DMS114 treated with DMSO at 0.1 percent for 48 hours (cell line): ENCODE data around the gene NINJ2.
"Not testable (repeated sequence)": the region's sequence is repeated elsewhere in the genome, so short reads cannot be mapped to it uniquely, and the experiment has no call there.

Experiments
- DNase-seq: peaks from one replicate; lab custom pipeline; 2025; ENCODE audit not compliant: unreplicated experiment; lab: John Stamatoyannopoulos, UW

The NINJ2 gene, protein sequence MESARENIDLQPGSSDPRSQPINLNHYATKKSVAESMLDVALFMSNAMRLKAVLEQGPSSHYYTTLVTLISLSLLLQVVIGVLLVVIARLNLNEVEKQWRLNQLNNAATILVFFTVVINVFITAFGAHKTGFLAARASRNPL

GRCh38 chr12:663293-663871 lies at the start of gene NINJ2:
Gene NINJ2, minus strand, starts transcription at chr12:663445. Its CDS starts 85 bp downstream, at chr12:663360.
- no peak for DNase-seq

GRCh38 chr12:712172-712863 lies 49.1 kb upstream of the NINJ2 start:
- DNase-seq, result no peak

- no peak for DNase-seq
Observed at GRCh38 chr12:709455-710020, 46.3 kb upstream of the NINJ2 start.

DNA sequence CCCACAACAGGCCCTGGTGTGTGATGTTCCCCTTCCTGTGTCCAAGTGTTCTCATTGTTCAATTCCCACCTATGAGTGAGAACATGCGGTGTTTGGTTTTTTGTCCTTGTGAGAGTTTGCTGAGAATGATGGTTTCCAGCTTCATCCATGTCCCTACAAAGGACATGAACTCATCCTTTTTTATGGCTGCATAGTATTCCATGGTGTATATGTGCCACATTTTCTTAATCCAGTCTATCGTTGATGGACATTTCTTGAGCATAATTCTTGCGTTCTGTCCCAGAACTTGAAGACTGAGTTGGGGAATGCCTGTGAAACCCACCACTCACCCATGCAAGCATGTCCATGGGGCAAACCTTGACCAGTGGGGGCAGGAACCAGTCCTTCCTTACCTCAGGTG lies 44.8 kb upstream of the NINJ2 start:
- not testable (repeated sequence) for DNase-seq

DNA sequence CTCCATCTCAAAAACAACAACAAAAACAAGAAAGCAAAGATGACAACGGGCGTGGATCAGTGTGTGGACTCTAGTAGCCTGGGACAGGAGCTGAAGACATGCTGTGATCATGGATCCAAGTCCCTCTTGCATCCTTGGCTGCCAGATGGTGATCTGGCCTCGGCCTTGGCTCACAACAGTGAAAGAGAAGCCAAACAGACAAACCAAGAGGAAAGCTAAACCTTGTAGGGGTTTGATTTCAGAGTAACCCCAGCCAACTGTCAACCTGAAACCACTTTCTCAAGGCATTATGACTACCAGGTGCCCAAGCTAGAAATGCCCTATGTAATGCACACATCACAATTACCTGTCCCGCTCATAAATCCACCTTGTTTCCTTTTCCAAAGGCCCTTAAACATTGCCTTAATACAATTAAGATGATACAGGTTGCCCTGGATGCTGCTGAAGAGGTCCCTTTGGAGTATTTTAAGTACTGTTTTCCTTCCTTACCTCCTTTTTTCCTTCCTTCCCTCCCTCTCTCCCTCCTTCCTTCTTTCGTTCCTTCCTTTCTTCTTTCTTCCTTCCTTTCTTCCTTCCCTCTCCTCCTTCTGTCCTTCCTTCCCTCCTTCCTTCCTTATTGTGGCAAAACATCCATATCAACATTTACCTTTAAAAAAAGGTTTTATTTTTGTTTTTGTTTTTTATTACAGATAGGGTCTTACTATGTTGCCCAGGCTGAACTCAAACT lies 41.4 kb upstream of the NINJ2 start:
- DNase-seq, result no peak

- no peak for DNase-seq
Observed at GRCh38 chr12:701896-702539, 38.8 kb upstream of the NINJ2 start.

GRCh38 chr12:700016-700415 lies 36.8 kb upstream of the NINJ2 start:
- no peak for DNase-seq

DNA sequence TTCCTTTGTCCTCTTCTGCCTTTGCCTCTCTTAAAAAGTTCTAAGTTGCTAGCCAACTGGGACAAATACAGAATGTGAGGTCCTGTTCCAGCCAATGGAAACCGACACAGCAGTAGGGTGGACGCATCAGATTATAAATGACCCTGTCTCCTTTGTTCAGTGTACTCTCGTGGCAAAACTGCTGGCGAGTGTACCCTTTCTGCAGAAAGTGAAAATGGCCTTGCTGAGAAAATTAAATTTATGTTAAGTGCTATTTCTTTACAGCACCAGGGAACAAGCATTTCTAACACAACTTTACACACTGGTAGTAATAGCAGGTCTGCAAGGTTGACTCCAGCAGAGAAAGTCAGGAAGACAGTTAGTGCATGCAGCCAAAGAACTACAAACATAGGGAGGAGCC lies 35.0 kb upstream of the NINJ2 start:
- DNase-seq, result not testable (repeated sequence)

DNA sequence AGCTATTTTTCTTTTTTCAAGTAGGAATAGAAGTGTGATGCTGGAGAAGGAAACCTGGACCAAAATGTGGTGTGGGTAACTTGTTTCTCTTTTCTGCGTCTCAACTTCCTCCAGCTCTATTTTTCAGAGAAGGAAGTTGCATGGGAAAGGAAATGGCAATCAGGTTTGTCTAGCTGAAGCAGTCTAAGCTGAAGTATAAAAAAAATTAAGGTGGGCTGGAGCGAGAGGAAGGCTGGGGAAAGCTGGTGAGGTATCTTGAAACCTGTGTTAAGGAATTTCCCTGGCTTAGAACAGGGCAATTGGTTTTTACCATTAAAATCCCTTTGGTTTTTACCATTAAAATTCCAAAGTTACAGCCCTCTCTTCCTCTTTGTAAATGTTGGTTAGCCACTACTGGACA lies 34.2 kb upstream of the NINJ2 start:
- DNase-seq, result no peak

DNA sequence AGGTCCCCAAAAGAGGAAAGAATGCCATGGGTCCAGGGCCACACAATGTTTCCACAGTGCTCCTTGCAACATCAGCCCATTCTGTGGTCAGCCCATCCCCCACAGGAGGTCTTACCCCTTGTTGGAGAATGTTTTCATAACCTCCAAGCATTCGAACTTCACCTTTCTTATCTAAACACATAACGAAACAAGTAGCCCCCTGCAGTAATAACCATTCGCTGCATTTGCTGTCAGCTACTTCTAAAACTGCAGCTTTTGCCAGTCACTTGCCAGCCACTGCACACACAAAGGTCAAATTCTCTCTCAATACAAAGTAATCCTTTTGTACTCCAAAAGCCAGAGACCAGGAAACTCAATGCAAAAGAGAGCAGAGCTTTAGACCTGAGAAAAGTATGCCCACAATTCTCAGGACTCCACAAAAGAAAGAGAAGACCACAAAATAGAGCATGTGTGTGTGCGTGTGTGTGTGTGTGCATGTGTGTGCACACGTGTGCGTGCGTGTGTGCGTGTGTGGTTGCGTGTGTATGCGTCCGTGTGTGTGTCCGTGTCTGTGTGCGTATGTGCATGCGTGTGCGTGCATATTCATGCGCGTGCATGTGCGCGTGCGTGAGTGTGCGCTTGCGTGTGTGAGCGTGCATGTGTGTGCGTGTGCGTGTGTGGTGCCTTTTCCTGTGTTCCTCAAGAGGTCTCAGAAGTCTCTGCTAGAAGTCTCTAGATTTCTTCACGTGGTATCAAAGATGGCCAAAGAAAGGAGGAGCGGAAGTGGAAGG lies 31.7 kb upstream of the NINJ2 start:
- no peak for DNase-seq

DNA sequence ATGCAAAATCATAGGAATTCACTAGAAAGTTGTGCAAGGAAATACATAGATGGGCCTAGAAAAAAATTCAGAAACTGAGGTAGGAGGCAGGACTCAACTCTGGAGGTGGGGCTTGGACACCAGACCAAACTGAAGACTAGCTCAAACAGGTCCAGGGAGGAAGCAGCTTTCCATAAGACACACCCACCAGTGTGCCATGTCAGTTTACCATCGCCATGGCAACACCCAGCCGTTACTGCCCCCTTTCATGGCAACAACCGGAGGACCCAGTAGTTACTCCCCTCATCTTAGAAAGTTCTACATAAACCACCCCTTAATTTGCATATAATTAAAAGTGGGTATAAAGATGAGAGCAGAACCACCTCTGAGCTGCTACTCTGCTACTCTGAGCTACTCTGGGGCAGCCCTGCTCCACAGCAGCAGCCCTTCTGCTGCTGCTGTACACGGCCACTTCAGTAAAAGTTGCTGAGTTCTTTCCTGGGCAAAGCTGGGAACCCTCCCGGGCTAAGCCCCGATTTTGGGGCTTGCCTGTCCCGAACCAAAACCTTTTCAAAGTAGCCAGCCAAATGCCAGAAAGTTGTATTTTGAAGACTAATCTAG lies 30.8 kb upstream of the NINJ2 start:
- no peak for DNase-seq

GRCh38 chr12:692274-692673 lies 29.0 kb upstream of the NINJ2 start:
- no peak for DNase-seq

- no peak for DNase-seq
Observed at GRCh38 chr12:690466-690865, 27.2 kb upstream of the NINJ2 start.

DNA sequence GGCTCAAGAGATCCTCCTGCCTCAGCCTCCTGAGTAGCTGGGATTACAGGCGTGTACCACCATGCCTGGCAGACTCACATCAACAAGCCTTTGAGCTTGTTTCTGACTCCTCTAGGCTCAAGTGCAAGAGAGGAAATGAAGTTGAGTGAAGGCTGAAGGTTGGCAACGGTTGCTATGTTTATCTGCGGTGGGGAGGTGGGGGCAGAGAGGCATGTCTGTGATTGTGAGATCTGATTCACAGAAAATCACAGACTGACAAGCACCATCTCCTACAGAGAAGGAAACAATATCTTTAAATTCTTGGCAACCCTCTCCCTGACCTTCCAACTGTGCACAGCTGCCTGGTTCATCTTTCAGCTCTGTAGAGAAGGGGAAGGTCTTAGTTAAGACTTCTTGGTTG lies 22.1 kb upstream of the NINJ2 start:
- DNase-seq, result no peak

DNA sequence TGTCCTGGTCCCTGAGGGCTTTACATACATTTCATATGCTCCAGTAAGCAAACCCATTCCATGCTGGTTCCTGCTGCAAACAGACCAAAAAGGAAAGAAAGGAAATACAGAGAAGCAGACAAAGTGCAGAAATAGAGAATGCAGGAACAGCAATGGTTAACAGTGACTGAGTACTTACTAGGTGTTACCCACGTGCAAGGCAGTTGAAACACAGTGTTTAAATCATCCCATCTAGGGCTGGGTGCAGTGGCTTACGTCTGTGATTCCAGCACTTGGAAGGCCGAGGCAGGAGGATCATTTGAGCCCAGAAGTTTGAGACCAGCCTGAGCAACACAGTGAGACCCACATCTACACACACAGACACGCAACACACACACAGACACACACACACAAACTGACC lies 21.2 kb upstream of the NINJ2 start:
- DNase-seq, result no peak

- no peak for DNase-seq
Observed at GRCh38 chr12:681568-682256, 18.5 kb upstream of the NINJ2 start.

GRCh38 chr12:678747-679712 lies 15.8 kb upstream of the NINJ2 start:
- no peak for DNase-seq

DNA sequence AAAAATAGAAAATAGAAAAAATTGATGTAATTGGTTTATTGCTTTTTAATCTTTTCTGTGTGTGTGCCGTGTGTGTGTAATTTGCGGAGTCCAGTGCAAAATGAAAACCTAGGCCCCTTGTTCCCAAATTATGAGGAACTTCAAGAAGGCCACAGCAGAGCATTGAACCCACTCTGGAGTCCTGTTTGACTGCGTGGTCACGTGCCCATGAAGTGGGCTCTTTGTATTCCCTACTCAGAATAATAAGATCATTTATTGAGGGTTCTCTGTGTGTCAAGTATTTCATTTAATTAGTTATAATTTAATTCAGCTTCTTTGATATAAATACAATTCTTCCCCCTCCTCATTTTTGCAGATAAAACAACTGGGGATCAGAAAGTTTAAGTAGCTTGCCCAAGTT lies 12.3 kb upstream of the NINJ2 start:
- no peak for DNase-seq
